NCI-H524 (cell line): ENCODE results near the gene NT5C1B.

Source experiments
- DNase-seq, 2 experiments: peaks; one replicate each; lab custom pipeline; 2025; lab: John Stamatoyannopoulos, UW

Gene NT5C1B

DNA sequence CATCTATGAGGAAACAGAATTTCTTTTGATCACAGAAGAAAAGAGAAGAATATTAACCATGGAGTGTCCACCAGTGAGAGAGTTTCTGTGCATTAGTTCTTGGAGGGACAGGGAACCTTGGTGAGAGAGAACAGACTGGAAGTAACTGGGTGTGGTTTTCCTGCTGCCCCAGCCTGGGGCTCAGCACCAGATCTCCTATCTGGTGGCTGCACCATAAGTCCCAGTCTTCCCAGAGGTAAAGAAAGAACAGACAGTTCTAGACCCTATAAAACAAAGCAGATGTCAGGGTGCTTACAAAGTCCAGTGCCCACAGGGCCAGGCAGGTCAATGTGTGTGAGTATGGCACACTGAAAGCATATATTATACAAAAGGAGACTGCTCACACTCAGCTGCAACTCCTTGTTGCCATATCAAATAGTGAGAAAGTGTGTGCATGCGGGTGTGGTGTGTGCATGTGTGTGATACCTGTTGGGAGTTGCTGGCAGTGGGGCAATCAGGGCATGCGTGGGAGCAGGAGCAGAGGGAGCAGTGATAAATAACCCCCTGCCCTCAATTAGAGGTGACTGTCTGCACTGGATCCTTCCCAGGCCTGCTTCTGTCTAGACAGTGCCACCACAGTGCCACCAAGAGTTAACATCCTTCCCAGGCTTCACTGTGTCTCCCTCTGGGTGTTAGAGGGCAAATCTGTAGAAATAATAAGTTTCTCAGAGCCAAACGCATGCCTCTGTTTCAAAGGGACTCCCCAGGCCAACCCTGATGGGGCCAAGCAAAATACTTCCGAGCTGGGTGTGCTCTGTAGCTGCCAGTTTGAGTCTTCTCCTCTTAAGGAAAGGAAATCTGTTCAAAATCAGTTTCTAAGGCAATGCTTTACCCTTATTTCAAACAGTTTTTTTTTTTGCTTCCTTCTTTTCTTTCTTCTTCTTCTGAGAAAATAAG is 74.6 kb downstream of the NT5C1B start:
- no peak for DNase-seq
